OCI-LY3 (cell line): ENCODE data around the gene MAMDC2.

Experiments used
- H2AFZ ChIP-seq: fragments of 200-600, 300-600 bp; shearing (Covaris generic); 2 replicates; pipeline ENCODE4 v1.6.0; 2014; ENCODE audit warnings: antibody characterized with exemption, low read depth, low read length
- H3K27ac ChIP-seq: fragments of 200-600, 300-600 bp; sonication (generic); 2 replicates; pipeline ENCODE4 v1.5.1; 2014; ENCODE audit warnings: mild to moderate bottlenecking, low read length, moderate library complexity, mixed read lengths
- H3K27me3 ChIP-seq: fragments of 200-600, 300-600 bp; sonication (generic); 2 replicates; pipeline ENCODE4 v1.6.1; 2014; ENCODE audit warnings: low read depth, low read length, mixed read lengths
- H3K36me3 ChIP-seq: fragments of 200-600, 300-600 bp; sonication (generic); replicated peaks from 2 replicates; pipeline ENCODE3; 2014; ENCODE audit warnings: low read depth, low read length, mixed read lengths
- H3K4me1 ChIP-seq: fragments of 300-600, 200-600 bp; sonication (generic); 2 replicates; pipeline ENCODE4 v1.6.1; 2014; ENCODE audit warnings: low read length, mixed read lengths
- H3K4me2 ChIP-seq: fragments of 200-600, 300-600 bp; sonication (generic); 2 replicates; pipeline ENCODE4 v1.6.1; 2014; ENCODE audit warnings: low read length, mixed read lengths
- H3K4me3 ChIP-seq: fragments of 300-600, 200-600 bp; sonication (generic); 2 replicates; pipeline ENCODE4 v1.5.1; 2014; ENCODE audit warnings: antibody characterized with exemption, mild to moderate bottlenecking, low read length, moderate library complexity
- H3K79me2 ChIP-seq: fragments of 300-600, 200-600 bp; shearing (Covaris generic); 2 replicates; pipeline ENCODE4 v1.6.1; 2014; ENCODE audit warnings: mild to moderate bottlenecking, low read length, mixed read lengths
- H3K9ac ChIP-seq: fragments of 300-600, 200-600 bp; shearing (Covaris generic); 2 replicates; pipeline ENCODE4 v1.6.0; 2014; ENCODE audit warnings: mild to moderate bottlenecking, low read length, moderate library complexity
- H3K9me3 ChIP-seq: fragments of 200-600, 300-600 bp; shearing (Covaris generic); 2 replicates; pipeline ENCODE4 v1.6.1; 2014; ENCODE audit warnings: low read length, mixed read lengths; ENCODE audit not compliant: insufficient read depth
- H4K20me1 ChIP-seq: fragments of 200-600, 300-600 bp; sonication (generic); 2 replicates; pipeline ENCODE4 v1.6.1; 2016; ENCODE audit warnings: low read length, mixed read lengths; ENCODE audit not compliant: insufficient read depth
- EZH2phosphoT487 ChIP-seq: fragments of 200-600 bp; shearing (Covaris generic); IDR thresholded peaks from 2 replicates; pipeline ENCODE4 v1.6.1; 2018; ENCODE audit warnings: antibody characterized with exemption, mixed run types, low read depth
- TF ChIP-seq, protein P1 (sequence below): fragments of 200-600, 300-600 bp; sonication (generic); IDR thresholded peaks from 2 replicates; pipeline ENCODE4 v1.5.1; 2014; ENCODE audit warnings: antibody characterized with exemption, low read length, low read depth

MAMDC2 gene

DNA sequence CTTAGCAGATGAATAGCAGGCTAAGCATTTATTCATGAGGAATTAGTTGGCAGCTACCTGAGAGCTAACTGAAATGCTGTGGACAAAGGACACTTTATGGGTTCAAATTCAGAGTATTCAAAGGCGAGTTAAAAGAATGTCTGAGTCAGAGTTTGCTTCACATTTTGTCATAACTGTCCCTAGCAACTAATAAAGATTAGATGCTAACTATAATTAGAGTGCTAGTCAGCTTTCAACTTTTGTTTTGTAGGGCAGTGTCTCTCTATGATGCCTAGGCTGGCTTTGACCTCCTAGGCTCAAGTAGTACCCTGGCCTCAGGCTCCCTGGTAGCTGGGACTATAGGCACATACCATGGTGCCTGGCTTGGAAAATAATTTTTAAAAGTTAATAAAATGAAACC is 219.8 kb downstream of the MAMDC2 start:
- Histone ChIP-seq H3K36me3 (peaks cover 46% of the 10 kb centered on the region), H3K27ac (no peak overlapping the region)

More for the DNA sequence above, 219.8 kb downstream of the MAMDC2 start:
- H2AFZ ChIP-seq = no peak overlapping the region
- H3K79me2 ChIP-seq = peaks cover 48% of the 10 kb centered on the region
- no peaks in the 10 kb centered on the region for H3K9me3 ChIP-seq
- no peaks in the 10 kb centered on the region for H3K27me3 ChIP-seq
- no peak overlapping the region for H3K4me3 ChIP-seq
- no peak overlapping the region for H3K9ac ChIP-seq
- H3K4me1 ChIP-seq = peaks cover 26% of the 10 kb centered on the region
- no peak for TF ChIP-seq EZH2phosphoT487
- TF ChIP-seq, protein P1, sequence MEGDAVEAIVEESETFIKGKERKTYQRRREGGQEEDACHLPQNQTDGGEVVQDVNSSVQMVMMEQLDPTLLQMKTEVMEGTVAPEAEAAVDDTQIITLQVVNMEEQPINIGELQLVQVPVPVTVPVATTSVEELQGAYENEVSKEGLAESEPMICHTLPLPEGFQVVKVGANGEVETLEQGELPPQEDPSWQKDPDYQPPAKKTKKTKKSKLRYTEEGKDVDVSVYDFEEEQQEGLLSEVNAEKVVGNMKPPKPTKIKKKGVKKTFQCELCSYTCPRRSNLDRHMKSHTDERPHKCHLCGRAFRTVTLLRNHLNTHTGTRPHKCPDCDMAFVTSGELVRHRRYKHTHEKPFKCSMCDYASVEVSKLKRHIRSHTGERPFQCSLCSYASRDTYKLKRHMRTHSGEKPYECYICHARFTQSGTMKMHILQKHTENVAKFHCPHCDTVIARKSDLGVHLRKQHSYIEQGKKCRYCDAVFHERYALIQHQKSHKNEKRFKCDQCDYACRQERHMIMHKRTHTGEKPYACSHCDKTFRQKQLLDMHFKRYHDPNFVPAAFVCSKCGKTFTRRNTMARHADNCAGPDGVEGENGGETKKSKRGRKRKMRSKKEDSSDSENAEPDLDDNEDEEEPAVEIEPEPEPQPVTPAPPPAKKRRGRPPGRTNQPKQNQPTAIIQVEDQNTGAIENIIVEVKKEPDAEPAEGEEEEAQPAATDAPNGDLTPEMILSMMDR = no peak
- peaks cover 35% of the 10 kb centered on the region for H4K20me1 ChIP-seq
- H3K4me2 ChIP-seq = no peak overlapping the region
